Subcutaneous adipose tissue (tissue), 4 donors: ENCODE measurements around the gene PYGB. TPM values are rescaled to one million over a fixed set of nuclear protein-coding genes. Genes with fewer than 3 reads are reported as not detected.

Experiments used
- CTCF ChIP-seq: fragments of 450-650 bp; IDR thresholded peaks from one replicate; pipeline ENCODE4 v1.5.1; 2016; ENCODE audit warnings: low read depth, mild to moderate bottlenecking, control low read depth, antibody characterized with exemption, moderate library complexity
- total RNA-seq, 4 donors: library from RNA; depleted of rRNA; stranded (reverse); fragments of >200 nt; gene quantifications; one replicate each; pipeline ENCODE4 v1.1.0, GENCODE V29; 2016

Gene PYGB
- total RNA-seq, 4 donors from 2014 or later, result 99.3 to 216 (median 137) TPM

DNA sequence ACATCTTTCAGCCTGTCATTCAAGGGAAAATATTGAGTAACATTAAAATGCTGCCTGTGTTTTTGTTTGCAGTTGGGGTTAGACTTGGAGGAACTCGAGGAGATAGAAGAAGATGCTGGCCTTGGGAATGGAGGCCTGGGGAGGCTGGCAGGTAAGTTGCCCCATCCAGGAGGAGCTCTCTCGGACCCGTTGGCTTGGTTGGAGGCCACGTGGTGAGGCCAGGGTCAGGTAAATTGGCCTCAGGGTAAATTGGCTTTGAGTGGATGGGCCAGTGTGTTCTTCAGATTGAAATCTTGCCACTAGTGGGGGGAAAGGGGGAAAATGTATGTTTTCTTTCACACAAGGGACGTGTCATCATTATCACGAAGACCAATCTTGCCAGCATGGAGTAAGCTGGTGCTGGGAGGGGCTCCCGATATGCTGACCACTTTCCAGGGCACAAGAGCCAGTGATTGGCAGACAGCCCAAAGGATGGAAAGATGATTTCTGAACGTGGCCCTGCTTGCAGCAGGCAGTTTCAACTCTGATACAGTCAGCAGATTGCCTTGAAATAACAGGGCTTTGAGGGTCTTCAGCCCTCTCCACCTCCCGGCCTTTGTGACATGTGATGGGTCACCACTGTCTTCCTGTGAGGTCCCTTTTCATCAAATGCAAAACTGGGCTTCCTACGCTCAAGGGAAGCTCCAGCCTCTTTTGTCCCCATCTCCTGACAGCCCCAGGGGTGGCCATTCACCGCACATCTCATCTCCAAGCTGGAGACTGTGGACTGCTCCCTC is 21.4 kb downstream of the PYGB start:
- TF ChIP-seq CTCF, result no peak

DNA sequence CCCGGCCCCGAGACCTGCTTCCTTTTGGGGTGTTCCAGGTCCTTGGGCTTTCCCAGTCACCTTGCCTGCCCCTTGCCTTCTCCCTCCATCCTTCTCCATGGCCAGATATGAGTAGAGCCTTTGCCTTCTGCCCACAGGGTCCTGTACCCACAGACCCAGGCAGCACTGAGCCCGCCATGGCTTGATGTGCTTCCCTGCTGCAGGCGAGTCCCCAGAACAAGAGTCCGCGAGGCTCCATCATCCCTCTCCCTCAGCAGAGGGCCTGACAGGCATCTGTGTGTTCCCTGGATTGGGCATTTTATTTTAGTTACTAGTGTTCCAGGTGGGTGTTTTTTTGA is 21.9 kb downstream of the PYGB start:
- no peak for TF ChIP-seq CTCF

DNA sequence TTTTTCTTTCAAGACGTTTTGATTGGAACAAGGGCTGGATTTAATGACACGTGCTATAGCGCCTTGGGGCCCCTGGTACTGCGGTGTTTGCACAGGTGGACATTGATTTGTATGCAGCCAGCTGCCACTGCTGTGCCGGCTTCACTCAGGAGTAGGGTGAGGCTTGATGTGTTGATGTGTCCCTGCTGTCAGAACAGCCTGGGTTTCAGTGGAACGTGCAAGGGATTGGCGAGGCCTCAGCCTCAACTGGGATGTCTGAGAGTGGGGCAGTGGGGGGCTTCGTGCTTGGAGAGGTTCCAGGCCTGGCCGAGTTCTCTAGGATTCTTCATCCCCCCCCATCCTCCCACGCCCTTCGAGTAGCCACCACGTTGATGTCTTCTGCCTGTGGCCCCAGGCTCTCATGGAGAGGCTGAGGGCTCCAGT is 23.0 kb downstream of the PYGB start:
- TF ChIP-seq CTCF, result no peak

- TF ChIP-seq CTCF, result no peak
These were observed 23.8 kb downstream of the PYGB start for GRCh38 chr20:25271486-25272222.

DNA sequence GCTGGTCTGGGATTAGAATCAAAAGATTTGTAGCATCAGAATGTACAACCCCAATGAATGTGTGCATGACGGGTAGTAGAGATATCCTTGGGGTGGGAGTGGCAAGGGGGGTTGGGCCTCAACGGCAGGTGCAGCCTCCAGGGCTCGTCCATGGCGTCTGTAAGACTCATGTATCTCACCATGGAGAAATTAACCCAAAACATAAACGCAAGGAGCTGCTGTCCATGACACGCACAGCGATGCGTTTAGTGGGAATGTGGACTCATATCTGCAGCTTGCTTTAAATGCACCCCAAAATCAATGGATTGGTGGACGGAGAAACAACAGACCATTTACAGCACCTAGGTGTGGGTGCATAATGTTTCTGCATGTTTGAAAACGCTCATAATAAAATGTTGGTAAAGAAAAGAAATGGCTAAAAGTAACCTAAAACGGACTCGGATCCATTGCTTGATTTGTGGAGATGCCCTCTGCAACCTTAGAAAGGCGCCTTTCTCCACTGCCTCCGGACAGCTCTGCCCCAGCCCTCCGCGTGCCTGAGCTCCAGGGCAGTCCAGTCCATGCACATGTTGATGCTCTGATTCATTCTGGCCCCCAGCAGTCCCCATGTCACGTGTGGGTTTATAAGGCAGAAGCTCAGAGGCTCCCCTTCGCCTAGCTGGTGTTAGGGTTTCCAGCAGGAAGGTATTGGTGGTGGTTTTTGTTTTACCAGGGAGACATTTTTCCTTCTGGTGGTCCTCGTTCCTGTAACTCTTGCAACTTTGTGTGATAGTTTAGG is 24.5 kb downstream of the PYGB start:
- TF ChIP-seq CTCF, result no peak

- TF ChIP-seq CTCF, result no peak
These were observed 25.2 kb downstream of the PYGB start for GRCh38 chr20:25273046-25273445.
